ENCODE results near the gene FAM72A.
"Not testable (repeated sequence)": the region's sequence is repeated elsewhere in the genome, so short reads cannot be mapped to it uniquely, and the experiment has no call there.

Gene FAM72A

GRCh38 chr1:206210802-206211201, 8.2 kb upstream of the FAM72A start:
- not testable (repeated sequence) for DNase-seq

- DNase-seq: not testable (repeated sequence)
These were observed 2.9 kb upstream of the FAM72A start for GRCh38 chr1:206205569-206205968.

GRCh38 chr1:206204871-206205270, 2.2 kb upstream of the FAM72A start:
- peak; percentile 1 for DNase-seq

- not testable (repeated sequence) for DNase-seq
These were observed 1.5 kb upstream of the FAM72A start for GRCh38 chr1:206204159-206204511.

- peak; percentile 42 for DNase-seq
These were observed 922 bp upstream of the FAM72A start, which contains the start of gene SRGAP2 for GRCh38 chr1:206203364-206204158. SRGAP2 (plus strand) TSS chr1:206203541; CDS start chr1:206205971, 2,430 bp downstream.

- DNase-seq: not testable (repeated sequence)
These were observed 5.8 kb downstream of the FAM72A start for GRCh38 chr1:206196748-206197424.

- not testable (repeated sequence) for DNase-seq
These were observed 7.5 kb downstream of the FAM72A start for GRCh38 chr1:206195182-206195581.

GRCh38 chr1:206186826-206187225, 15.8 kb downstream of the FAM72A start:
- DNase-seq: not testable (repeated sequence)

GRCh38 chr1:206185778-206186177, 16.9 kb downstream of the FAM72A start:
- DNase-seq: not testable (repeated sequence)

GRCh38 chr1:206183788-206184187, 18.9 kb downstream of the FAM72A start:
- not testable (repeated sequence) for DNase-seq

- not testable (repeated sequence) for DNase-seq
These were observed 20.0 kb downstream of the FAM72A start for GRCh38 chr1:206182368-206183317.

GRCh38 chr1:206179666-206180065, 23.0 kb downstream of the FAM72A start:
- DNase-seq: not testable (repeated sequence)

GRCh38 chr1:206178061-206178989, 24.3 kb downstream of the FAM72A start:
- not testable (repeated sequence) for DNase-seq

GRCh38 chr1:206176114-206176502, 26.5 kb downstream of the FAM72A start:
- DNase-seq: not testable (repeated sequence)

- DNase-seq: not testable (repeated sequence)
These were observed 27.1 kb downstream of the FAM72A start for GRCh38 chr1:206175459-206176113.

- DNase-seq: not testable (repeated sequence)
These were observed 28.3 kb downstream of the FAM72A start for GRCh38 chr1:206174182-206174868.

- not testable (repeated sequence) for DNase-seq
These were observed 29.4 kb downstream of the FAM72A start for GRCh38 chr1:206173110-206173719.

GRCh38 chr1:206169794-206170193, 32.8 kb downstream of the FAM72A start:
- DNase-seq: not testable (repeated sequence)

GRCh38 chr1:206167350-206168029, 35.1 kb downstream of the FAM72A start:
- not testable (repeated sequence) for DNase-seq

Measured in CD4-positive, alpha-beta T cell treated with Interleukin-6 for 4 hours (primary cell).